Panc1 (cell line): ENCODE measurements around the gene LSM14B. TPM values are rescaled to one million over a fixed set of nuclear protein-coding genes. Genes with fewer than 3 reads are reported as not detected.

Experiments used
- ATAC-seq: fragments of 200-7000 bp; cut with Tn5 transposase; 2 replicates; pipeline ENCODE4 v1.9.1; 2020; ENCODE audit warnings: mild to moderate bottlenecking, moderate library complexity
- BruUV-seq: library from RNA; stranded (reverse); fragments of 400-500 nt; replicated peaks from 2 replicates; lab custom pipeline; 2021; lab: Mats Ljungman, UMichigan
- CTCF ChIA-PET: fragments of 300-600 bp; sonication (Branson Sonifier 250); formaldehyde crosslinking; loops from one replicate; lab custom pipeline; 2022; ENCODE audit warnings: antibody characterized with exemption; lab: Charles Lee
- POLR2A ChIA-PET: fragments of 300-600 bp; sonication (Branson Sonifier 250); formaldehyde crosslinking; loops from one replicate; lab custom pipeline; 2022; ENCODE audit warnings: antibody characterized with exemption; lab: Charles Lee
- DNase-seq: peaks from one replicate; pipeline ENCODE4 v3.0.0-alpha.2; 2010; ENCODE audit warnings: low read depth, low spot score
- H3K27ac ChIP-seq: 2 replicates; pipeline ENCODE4 v1.5.1; 2011; ENCODE audit warnings: mild to moderate bottlenecking, low read length, inconsistent platforms
- H3K27me3 ChIP-seq: fragments of 200-500 bp; sonication (Bioruptor generic); 2 replicates; pipeline ENCODE4 v1.6.0; 2014; ENCODE audit warnings: low read length, inconsistent platforms; ENCODE audit not compliant: control insufficient read depth, insufficient read depth
- H3K36me3 ChIP-seq: fragments of 200-500 bp; sonication (Bioruptor generic); 2 replicates; pipeline ENCODE4 v1.5.1; 2014; ENCODE audit warnings: inconsistent platforms, mild to moderate bottlenecking, low read length, moderate library complexity; ENCODE audit not compliant: control insufficient read depth, insufficient read depth
- H3K4me1 ChIP-seq: 2 replicates; pipeline ENCODE4 v1.5.1; 2011; ENCODE audit warnings: inconsistent platforms, mild to moderate bottlenecking, low read length, moderate library complexity; ENCODE audit not compliant: control insufficient read depth, insufficient read depth
- H3K4me3 ChIP-seq, 2 experiments: 2 replicates each; pipeline ENCODE4 v1.5.1; 2011 to 2012; ENCODE audit warnings: low read depth in 2 of 2, low read length in 2 of 2, mild to moderate bottlenecking in 2 of 2, inconsistent platforms in 1 of 2, moderate library complexity in 1 of 2
- H3K9me3 ChIP-seq: fragments of 200-500 bp; sonication (Bioruptor generic); 2 replicates; pipeline ENCODE4 v1.5.1; 2014; ENCODE audit warnings: low read depth, mild to moderate bottlenecking, inconsistent platforms, low read length, moderate library complexity; ENCODE audit not compliant: control insufficient read depth, insufficient read depth
- POLR2AphosphoS5 ChIP-seq: IDR thresholded peaks from 2 replicates; pipeline ENCODE4 v1.6.1; 2012; ENCODE audit warnings: mild to moderate bottlenecking, low read depth, low read length, moderate library complexity
- REST ChIP-seq, 2 experiments: IDR thresholded peaks; 2 replicates each; pipeline ENCODE4 v1.6.1; 2011 to 2012; ENCODE audit warnings: low read depth in 2 of 2, control low read depth in 1 of 2, low read length in 1 of 2, mild to moderate bottlenecking in 1 of 2, moderate library complexity in 1 of 2; ENCODE audit not compliant: insufficient read depth in 1 of 2
- SIN3A ChIP-seq: IDR thresholded peaks from 2 replicates; pipeline ENCODE4 v1.6.1; 2012; ENCODE audit warnings: low read depth, mild to moderate bottlenecking, low read length, moderate library complexity, borderline replicate concordance; ENCODE audit not compliant: insufficient read depth
- TCF7L2 ChIP-seq: IDR thresholded peaks from 2 replicates; pipeline ENCODE4 v1.6.1; 2011; ENCODE audit warnings: mild to moderate bottlenecking, low read depth, low read length, inconsistent platforms
- in situ Hi-C: cut with HindIII; loops from 2 replicates; pipeline ENCODE4 v1.10.0; 2016; ENCODE audit warnings: low sequenced_read_pairs, low pct_unique_long_range_greater_than_20kb
- intact Hi-C: fragments of 100-400 bp; cut with micrococcal nuclease; formaldehyde crosslinking; loops from one replicate; pipeline ENCODE4 v1.10.0; 2022; ENCODE audit not compliant: unreplicated experiment
- total RNA-seq: library from RNA; stranded (reverse); gene quantifications from one replicate; pipeline ENCODE4 v1.2.1, GENCODE V29; 2021; ENCODE audit not compliant: unreplicated experiment
- TF ChIP-seq, protein P1 (sequence below): fragments of 450-650 bp; IDR thresholded peaks from 2 replicates; pipeline ENCODE4 v1.5.1; 2017; ENCODE audit warnings: mild to moderate bottlenecking

Gene LSM14B
- total RNA-seq, 1 experiment from 2014 or later: 52.2 TPM

GRCh38 chr20:62116558-62117361, 5.5 kb upstream of the LSM14B start:
- CTCF ChIA-PET: no interaction called here
- POLR2A ChIA-PET: no interaction called here
- Histone ChIP-seq H3K27me3 (no peaks in the 10 kb centered on the region), H3K27ac (no peak overlapping the region), H3K9me3 (no peaks in the 10 kb centered on the region), H3K4me3 (no peak overlapping the region), H3K4me1 (peaks cover 11% of the 10 kb centered on the region), H3K36me3 (no peaks in the 10 kb centered on the region)
- in situ Hi-C loops: no loop called here
- DNase-seq (no peak), ATAC-seq (no peak)
- no TSS peak for BruUV-seq
- no peak for TF ChIP-seq SIN3A
- TF ChIP-seq REST (IDR thresholded peaks at IDR 0.05; ENCODE audit: insufficient read depth in 1 of 2, low read depth in 2 of 2, low read length in 1 of 2): no peak
- no peak for TF ChIP-seq TCF7L2
- no peak for TF ChIP-seq POLR2AphosphoS5
- TF ChIP-seq, protein P1, sequence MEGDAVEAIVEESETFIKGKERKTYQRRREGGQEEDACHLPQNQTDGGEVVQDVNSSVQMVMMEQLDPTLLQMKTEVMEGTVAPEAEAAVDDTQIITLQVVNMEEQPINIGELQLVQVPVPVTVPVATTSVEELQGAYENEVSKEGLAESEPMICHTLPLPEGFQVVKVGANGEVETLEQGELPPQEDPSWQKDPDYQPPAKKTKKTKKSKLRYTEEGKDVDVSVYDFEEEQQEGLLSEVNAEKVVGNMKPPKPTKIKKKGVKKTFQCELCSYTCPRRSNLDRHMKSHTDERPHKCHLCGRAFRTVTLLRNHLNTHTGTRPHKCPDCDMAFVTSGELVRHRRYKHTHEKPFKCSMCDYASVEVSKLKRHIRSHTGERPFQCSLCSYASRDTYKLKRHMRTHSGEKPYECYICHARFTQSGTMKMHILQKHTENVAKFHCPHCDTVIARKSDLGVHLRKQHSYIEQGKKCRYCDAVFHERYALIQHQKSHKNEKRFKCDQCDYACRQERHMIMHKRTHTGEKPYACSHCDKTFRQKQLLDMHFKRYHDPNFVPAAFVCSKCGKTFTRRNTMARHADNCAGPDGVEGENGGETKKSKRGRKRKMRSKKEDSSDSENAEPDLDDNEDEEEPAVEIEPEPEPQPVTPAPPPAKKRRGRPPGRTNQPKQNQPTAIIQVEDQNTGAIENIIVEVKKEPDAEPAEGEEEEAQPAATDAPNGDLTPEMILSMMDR: no peak
- intact Hi-C loops: no loop called here

GRCh38 chr20:62117362-62117646, 5.0 kb upstream of the LSM14B start:
- TF ChIP-seq REST (IDR thresholded peaks at IDR 0.05; ENCODE audit: insufficient read depth in 1 of 2, low read depth in 2 of 2, low read length in 1 of 2) (no peak), TCF7L2 (no peak), POLR2AphosphoS5 (no peak), SIN3A (no peak)
- TF ChIP-seq, protein P1: no peak
- intact Hi-C loops: no loop called here
- H3K9me3 ChIP-seq: no peaks in the 10 kb centered on the region
- no peak overlapping the region for H3K4me3 ChIP-seq
- ATAC-seq: no peak
- ChIA-PET CTCF (no interaction called here), POLR2A (no interaction called here)
- no peak overlapping the region for H3K27ac ChIP-seq
- in situ Hi-C loops: no loop called here
- no peaks in the 10 kb centered on the region for H3K27me3 ChIP-seq
- H3K4me1 ChIP-seq: peaks cover 11% of the 10 kb centered on the region
- no peak for DNase-seq
- no TSS peak for BruUV-seq
- no peaks in the 10 kb centered on the region for H3K36me3 ChIP-seq
